ENCODE results near the gene SLC22A9.

SLC22A9 gene

GRCh38 chr11:63445118-63445517 lies 75.5 kb downstream of the SLC22A9 start:
- DNase-seq = peak in 1 of 2 donors; percentile 19

- no peak for DNase-seq
These were observed 76.1 kb downstream of the SLC22A9 start for GRCh38 chr11:63445720-63446119.

DNA sequence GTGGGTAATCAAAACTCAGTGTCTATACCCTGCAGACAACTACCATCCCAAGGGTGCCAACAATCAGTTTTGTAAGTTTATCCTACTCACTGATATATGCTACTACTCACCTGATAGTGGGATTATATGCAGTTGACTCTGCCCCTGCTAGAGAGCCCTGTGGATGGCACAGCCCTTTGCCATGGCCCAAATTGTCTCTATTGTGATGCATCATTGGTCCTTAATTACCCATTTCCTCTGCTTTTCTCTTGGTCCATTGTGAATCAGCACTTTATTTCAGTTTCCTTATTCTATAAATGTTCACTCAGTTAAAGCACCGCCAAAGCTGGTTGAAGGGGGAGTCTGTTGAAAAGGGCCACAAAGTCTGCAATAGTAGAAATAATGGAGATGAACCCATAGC lies 79.1 kb downstream of the SLC22A9 start:
- DNase-seq = no peak

DNA sequence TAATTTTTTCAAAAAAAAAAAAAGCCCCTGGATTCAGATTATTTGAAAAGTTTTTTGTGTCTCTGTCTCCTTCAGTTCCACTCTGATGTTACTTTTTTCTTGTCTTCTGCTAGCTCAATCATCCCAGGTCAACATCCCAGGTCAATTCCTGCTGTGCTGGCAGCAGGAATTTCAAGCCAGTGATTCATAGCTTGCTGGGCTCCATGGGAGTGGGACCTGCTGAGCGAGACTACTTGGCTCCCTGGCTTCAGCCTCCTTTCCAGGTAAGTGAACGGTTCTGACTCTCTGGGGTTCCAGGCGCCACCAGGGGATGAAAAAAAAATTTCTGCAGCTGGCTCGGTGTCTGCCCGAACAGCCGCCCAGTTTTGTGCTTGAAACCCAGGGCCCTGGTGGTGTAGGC lies 90.0 kb downstream of the SLC22A9 start:
- no peak for DNase-seq
